ENCODE results near the gene MYL12A.
"Not testable (repeated sequence)": the region's sequence is repeated elsewhere in the genome, so short reads cannot be mapped to it uniquely, and the experiment has no call there.

MYL12A gene

DNA sequence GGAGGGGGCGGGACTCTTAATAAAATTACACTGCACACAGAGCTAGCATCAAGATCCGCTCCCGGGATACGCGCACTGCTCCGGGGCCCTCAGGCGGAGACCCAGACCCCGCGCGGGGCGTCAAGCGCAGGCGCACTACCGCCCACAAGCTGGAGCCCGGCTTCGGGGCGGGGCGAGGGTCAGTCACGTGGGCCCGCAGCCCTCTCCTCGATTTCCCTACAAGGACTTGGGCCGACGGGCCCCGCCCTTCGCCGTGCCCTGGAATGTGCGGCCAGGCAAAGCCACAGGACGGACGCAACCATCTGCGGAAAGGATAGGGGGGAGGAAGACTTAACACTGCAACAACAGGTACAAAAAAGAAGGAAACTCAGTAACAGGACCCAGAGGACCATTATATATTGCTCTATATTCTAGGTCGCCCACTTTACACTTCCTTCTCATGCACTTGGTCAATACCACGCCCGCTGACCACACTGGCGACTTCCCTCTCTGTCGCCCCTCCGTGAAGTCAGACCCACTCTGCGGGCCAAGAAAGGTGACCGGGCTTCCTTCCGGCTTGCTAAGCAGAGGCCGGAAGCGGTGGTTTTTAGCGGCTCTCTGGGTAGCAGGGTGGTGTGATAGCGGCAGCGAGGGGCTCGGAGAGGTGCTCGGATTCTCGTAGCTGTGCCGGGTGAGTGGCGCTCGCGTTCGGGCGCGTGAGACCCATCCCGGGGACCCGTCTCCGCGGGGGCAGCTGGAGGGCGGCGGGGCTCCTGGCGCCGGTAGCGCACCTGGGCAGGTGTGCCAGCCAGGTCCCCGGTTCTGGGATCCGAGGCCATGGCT lies at the start of gene MYL12A:
MYL12A (plus strand) TSS at position 562 of the 822 bp plus-strand sequence. CDS start 5,447 bp downstream, outside the sequence.
- DNase-seq (ENCODE audit: low spot score): peak; percentile 96

DNA sequence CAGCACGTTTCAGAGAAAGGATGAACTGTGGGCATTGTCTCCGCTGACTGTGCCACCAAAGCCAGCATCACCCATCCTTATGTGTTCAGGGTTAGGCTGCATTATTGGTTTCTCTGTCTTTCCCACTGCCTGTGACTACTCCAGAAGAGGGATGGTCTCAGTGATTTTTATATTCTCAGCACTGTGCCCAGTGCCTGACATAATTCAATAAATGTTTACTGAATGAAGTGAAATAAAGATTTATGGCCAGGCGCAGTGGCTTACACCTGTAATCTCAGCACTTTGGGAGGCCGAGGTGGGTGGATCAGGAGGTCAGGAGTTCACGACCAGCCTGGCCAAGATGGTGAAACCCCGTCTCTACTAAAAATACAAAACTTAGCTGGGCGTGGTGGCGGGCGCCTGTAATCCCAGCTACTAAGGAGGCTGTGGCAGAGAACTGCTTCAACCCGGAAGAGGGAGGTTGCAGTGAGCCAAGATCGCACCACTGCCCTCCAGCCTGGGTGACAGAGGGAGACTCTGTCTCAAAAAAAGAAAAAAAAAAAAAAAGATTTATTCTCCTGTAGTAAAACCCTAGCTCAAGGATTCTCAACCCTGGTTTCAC lies 49.2 kb upstream of the MYL12A start:
- DNase-seq (ENCODE audit: low spot score): not testable (repeated sequence)

DNA sequence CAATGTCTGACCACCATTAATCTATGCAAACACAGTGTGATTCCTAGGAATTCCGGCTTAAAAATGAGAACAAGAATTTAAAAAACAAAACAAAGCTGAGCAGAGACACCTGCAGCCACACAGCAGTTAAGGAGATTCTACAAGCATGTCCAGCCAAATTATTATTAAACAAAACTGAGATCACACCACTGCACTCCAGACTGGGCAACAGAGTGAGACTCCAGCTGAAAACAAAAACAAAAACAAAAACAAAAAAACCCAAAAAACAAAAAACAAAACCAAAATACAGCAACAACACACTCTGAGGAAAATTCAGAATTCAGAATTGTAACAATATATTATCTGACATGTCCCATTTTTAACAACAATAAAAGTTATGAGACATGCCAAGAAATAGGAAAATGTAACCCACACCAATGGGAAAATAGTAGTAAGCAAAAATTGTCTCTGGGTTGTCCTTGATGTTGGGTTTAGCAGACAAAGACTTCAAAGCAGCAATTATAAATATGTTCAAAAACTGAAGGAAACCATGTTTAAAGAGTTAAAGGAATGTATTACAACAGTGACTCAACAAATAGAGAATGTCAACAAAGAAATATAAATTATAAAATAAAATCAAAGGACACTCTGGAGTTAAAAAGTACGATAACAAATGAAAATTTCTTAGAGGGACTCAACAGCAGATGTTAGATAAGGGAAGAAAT lies 47.5 kb upstream of the MYL12A start:
- DNase-seq (ENCODE audit: low spot score): no peak

DNA sequence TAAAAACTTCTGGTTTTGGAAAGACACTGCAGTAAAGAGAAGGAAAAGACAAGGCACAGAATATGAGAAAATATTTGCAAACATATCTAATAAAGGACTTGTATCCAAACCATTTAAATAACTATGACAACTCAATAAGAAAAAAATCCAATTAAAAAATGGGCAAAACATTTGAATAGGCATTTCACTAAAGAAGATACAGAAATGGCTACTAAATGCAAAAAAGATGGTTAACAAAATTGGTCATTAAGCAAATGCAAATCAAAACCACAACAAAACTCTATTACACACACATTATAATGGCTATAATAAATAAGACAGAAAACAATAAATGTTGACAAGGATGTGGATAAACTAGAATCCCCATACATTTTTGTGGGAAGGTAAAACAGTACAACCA lies 42.4 kb upstream of the MYL12A start:
- DNase-seq (ENCODE audit: low spot score): no peak

DNA sequence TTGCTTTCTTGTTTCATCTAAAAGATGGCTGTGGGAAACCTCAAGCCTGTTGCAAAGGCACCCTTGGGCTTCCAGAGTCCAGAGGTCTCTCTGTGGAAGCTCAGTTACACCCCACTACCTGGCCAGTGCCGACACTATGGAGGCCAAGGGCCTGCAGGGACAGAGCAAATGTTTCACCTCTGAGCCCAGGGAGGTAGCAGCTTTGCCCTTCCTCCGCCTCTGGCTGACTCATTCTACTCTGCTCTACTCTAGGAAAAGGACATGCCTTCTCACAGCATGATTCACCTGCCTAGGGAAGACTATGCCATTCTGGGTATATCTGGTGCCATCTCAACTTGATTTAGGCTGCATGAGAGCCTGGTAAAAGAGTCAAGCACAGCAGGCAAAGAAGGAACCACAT lies 40.0 kb upstream of the MYL12A start:
- DNase-seq (ENCODE audit: low spot score): peak; percentile 55

DNA sequence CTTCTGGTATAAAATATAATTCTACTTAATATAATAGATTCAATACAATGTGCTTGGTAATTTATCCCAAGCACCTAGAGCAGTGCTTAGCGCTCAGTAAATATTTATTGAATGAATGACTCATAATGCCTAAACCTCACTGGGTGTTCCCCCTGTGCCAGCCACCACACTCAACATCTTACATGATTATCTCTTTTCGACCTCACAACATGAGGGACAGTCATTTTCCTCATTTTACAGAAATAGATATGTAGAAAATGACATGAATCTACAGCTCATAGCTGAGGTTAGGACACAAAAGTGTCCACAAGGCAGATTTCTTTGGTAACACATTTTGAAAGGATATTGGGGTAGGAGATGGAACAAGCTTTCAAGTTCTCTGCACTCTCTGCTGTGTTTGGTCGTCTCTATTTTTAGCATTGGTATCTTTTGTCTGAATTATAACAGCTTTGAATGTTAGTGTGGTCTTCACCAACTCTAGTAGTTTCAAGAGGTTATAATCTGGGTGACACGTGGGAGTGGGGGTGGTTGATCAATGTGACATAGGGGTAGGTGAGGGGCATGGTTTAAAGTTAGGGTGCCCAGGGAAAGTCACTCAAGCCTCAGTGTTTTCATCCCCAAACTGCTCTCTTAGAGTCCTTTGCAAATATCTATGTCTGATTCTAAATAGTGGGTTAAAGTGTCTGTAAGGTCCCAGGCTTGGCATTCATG lies 37.6 kb upstream of the MYL12A start:
- DNase-seq (ENCODE audit: low spot score): peak; percentile 17

DNA sequence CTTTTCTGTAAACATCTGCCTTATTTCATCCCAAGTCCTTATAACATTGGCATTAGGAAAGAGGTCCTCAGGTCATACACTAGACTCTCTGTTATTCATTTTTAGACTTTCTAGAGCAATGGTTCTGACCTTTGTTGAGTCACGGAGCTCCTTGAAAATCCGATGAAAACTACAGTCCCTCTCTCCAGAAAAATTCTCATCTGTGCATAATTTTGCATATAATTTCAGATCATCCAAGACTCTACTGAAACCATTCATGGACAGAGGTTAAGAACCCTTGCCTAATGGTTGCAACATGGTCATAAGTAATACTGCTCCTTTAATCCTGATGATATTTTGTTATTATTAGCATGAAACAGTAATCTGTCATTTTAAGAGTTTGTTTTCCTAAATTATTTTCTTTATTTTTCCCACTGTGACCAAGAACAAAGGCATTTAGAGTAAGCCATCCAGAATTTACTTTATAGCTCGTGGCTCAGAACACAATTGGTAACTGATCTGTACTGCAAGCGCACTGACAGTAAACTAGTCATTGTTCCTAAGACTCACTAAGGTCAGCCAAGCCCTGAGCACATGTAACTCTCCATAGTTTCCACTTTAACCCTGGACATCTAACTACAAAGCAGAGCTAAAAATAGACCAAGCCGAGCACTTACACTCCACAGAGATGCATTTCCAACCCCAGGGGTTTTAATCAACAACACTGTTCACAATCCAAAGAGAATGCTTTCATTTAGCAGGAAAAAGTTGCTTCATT lies 36.2 kb upstream of the MYL12A start:
- DNase-seq (ENCODE audit: low spot score): no peak

DNA sequence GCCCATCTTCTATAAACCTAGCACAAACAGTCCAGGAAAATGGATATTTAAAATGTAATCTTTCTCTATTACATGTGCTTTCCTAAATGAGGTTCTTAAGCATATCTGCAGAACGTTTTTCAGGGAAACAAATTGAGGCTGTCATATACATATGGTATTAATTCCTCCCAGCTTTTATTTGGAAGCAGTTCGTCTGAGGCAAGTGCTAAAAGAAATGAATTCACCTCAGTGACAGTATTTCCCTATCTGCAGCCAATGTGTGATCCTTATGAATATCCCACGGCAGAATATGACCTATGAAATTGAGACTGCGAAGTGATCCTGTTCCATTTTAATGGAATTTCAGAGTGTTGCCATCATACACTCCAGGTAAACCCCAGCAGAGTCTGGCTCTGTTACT lies 34.9 kb upstream of the MYL12A start:
- no peak for DNase-seq (ENCODE audit: low spot score)

DNA sequence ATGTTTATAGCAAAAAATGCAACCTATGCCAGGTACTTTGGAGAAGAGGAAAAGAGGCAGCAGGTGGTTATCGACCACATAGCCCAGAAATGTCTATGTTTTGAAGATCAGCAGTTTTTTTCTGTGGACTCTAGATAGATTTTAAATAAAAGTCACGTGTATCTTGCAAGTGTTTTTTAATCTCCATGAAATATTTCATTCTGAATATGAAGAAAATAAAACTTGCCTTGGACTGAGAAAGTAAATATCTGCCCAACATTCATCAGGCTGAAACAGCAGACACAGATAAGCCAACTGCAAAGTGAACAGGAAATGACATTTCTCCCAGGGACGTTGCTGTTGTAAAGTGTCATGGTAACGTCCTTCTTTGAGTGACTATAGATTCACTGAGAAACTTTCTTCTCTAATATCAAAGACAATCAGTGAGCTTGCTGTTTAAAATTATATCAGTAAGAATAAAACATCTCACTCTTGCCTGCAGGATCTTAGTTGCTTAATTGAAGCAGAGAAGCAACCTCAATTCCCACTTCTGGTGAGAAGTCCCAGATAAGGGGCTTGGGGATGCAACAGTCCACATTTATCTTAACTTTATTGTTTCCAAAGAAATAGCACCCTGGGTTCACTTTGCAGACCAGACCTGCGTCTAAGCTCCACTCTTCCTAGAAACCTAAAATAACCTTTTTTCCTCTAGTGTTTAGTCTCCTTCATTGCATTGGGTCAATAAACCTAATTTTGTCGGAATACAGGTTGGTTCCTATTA lies 34.1 kb upstream of the MYL12A start:
- no peak for DNase-seq (ENCODE audit: low spot score)

DNA sequence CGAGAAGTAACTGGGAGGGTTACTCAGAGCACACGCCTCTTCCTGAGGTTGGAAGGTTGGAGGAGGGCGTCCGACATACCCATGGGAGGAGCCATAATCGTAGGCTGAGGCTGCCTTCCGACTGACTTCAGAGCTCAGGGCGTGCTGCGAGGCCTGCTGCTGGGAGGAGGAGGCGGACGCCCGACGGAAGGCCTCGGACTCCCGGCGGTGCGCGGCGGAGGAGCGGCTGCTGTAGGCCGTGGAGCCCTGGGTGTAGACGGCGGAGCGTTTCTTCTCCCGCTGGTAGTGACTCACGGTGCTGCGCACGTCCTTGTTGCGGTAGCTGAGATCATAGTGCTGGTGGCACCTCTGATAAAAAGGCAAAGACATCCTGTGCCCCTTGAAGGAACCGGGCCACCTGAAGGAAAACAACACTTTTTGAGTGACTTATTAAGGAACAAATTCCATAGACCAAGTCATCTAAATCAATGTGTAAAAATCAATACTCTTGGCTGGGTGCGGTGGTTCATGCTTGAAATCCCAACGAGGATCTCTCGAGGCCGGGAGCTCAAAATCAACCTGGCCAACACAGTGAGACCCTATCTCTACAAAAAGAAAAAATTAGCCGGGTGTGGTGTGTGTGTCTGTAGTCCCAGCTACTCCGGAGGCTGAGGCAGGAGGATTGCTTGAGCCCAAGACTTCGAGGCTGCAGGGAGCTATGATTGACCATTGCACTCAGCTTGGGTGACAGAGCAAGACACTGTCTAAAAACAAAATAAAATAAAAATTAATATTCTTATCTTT lies 32.6 kb upstream of the MYL12A start:
- no peak for DNase-seq (ENCODE audit: low spot score)

DNA sequence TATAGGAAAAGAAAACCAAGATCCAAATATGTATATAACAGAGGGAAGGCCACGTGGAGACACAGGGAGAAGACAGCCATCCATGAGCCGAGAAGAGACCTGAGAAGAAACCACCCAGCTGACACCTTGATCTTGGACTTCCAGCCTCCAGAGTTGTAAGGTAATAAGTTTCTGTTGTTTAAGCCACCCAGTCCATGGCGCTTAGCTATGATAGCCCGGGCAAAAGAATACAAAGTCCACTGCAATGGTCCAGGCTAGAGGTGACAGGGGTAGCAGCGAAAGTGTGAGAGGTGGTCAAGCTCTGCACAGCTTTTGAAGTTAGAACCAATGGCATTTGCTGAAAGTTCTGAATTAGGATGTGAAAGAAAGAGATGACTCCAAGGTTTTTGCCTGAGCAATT lies 30.6 kb upstream of the MYL12A start:
- DNase-seq (ENCODE audit: low spot score): no peak

DNA sequence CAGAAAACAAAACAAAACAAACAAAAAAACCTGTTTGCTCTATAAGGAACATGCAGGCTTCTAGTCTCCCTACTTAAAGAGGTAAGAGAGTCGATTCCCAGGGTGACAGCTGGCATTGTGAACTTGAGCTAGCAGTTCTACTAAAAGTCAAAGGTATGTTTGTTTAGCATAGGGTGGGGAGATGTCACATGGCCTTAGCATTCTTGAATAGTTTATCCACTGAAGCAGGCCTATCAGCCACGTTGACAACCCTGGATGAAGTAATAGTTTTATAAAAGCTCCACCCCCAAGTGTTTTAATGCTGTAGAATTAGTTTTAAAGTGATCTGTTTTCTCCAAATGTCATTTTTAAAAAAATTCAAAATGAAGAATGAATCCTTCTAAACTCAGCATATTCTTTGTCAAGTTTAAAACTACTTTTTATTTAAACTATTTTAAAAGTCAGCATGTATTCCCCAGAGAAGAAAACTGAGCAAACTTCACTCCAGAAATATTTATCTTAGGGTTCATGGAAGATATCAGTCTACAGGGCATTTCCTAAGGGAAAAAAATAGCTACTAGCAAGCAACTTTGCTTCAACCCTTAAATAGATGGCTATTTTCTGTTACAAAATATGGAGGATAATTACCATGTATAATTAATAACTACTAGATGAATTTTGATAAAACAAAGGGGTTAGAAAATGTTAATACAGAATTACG lies 29.5 kb upstream of the MYL12A start:
- DNase-seq (ENCODE audit: low spot score): peak; percentile 86

DNA sequence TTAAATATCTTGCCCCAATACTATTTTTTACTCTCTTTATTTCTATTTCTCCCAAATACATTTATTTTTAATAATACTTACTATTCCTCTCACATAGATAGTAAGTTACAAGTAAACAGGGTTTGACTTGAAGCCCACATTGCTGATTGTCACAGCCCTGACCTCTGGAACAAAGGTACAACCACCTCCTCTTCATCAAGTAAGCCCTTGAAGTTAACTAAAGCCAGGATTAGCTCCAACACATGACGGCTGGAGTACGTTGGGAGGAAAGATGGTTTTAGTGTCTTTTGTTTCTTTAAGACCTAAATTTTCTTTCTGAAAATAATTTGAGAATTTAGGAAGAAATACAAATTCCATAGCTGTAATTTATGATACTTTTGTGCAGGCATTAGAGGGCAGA lies 28.8 kb upstream of the MYL12A start:
- DNase-seq (ENCODE audit: low spot score): no peak

DNA sequence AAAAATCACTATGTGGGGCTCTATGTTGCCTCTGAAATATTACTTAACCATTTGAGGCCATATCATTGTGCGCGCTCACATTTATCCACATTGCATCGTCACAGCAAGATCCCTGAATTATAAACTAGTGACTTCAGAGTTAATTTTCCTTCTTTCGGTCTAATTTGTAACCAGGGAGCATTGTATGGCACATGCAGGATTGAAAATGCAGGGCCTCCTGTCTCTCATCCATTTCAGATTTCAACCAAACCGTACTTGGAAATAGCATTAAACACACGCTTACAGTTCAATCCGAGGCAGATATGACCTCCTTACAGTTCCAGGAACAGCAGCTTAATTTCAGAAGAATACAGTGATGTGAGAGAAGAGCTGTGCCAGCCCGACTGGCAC lies 28.4 kb upstream of the MYL12A start:
- no peak for DNase-seq (ENCODE audit: low spot score)

DNA sequence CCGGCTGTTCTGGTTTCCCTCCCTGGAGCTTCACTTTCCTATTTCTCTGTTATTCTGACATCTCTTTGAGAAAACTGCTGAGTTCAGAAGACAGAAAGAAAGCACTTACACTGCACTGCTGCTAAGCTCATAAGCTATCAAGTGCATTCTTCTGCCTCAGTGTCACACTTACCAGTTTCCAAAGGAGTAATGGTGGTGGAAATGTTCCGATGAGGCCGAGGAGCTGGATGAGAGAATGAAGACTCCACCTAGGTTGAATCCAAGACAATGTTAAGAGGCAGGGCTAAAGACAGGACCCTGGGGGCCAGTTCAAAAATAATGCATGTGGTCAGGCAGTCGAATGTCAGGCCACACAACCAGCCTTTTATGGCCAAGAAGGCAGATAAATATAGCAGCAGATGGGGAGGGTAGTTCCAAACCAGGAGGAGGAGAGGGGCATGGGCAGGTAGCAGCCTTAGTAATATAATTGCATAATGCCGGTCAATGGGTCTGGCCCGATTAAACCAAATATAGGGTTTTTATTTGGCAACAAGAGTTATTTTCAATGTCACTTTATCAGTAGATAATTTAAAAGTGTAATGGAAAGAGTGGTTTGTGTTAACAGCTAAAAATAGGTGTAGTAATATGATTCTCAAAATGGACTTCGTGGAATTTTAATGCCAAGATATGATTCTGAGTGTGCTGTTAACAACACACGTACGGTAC lies 27.8 kb upstream of the MYL12A start, which contains the start of gene MYOM1:
MYOM1 (minus strand) TSS at position 338 of the 705 bp plus-strand sequence. CDS start 4,745 bp downstream, outside the sequence.
- DNase-seq (ENCODE audit: low spot score): no peak

DNA sequence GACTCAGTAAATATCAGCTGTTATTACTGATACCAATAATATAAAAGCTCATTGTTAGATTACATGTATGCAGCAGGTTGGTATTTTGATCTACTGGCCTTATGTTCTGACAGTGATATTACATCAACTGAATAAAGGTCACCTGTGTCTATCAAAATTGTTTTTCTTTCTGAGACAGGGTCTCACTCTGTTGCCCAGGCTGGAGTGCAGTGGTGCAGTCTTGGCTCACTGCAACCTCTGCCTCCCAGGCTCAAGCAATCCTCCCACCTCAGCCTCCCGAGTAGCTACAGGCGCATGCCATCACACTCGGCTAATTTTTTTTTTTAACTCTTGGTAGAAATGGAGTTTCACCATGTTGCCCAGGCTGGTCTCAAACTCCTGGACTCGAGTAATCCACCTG lies 26.7 kb upstream of the MYL12A start:
- not testable (repeated sequence) for DNase-seq (ENCODE audit: low spot score)

DNA sequence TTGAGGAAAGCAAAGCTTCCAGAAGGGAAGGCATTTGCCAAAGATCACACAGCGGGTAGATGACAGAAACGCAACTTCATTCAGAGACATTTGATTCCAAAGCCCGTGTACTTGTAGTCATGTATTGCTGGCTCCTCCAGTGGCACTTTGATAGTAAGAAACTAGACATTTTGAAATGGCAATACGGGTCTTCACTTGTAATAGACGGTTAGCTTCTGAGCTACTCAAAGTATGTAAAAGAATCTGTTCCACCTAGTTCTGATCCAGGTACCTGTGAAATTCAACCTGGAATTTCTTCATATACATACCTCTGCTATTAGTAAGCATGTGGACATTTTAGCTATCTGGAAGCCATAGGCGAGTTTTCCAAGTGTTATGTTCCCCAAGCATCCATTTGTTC lies 26.1 kb upstream of the MYL12A start:
- no peak for DNase-seq (ENCODE audit: low spot score)

DNA sequence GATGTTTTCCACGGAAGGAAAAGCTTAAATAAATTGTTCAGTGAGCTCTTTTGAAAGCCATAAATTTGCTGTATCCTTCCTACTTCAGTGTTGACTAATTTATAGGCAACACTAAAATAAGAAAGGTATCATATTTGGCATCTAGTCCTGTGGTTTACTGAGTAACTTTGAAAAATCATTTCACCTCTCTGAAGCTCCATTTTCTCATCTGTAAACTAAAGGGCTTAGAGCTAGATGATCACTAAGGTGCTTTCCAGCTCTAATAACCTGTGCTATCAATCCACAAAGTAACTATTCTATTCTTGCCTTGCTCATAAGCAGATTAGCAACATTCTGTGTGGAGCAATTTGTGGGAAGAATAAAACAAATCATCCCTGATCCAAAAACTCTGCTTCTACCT lies 24.2 kb upstream of the MYL12A start:
- DNase-seq (ENCODE audit: low spot score): no peak

DNA sequence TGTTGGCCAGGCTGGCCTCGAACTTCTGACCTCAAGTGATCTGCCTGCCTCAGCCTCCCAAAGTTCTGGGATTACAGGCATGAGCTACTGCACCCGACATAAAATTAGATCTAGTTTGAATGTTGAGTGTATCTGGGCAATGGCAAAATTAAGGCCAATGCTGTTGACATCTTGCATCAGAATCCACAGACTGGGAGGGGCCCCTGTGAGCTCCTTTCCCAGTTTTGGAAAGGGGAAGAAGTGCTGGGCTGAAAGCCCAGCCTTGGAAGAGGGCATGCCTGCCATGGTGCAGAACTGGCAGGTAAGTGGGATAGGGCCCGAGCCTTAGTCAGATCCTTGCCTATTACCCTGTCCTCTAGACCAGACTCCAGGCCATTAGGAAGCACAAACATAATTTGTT lies 23.4 kb upstream of the MYL12A start:
- no peak for DNase-seq (ENCODE audit: low spot score)
